Lung (tissue), 12 donors: ENCODE measurements around the gene CCDC73. TPM values are rescaled to one million over a fixed set of nuclear protein-coding genes. Genes with fewer than 3 reads are reported as not detected.
A peak's percentile ranks its signal among the peaks of the same experiment; 100 is the strongest.
"Not testable (repeated sequence)": the region's sequence is repeated elsewhere in the genome, so short reads cannot be mapped to it uniquely, and the experiment has no call there.

Experiments used
- ATAC-seq: fragments of 200-7000 bp; cut with Tn5 transposase; one replicate; pipeline ENCODE4 v1.9.1; 2020; ENCODE audit warnings: moderate number of reproducible peaks; ENCODE audit not compliant: insufficient read depth, low FRiP score
- DNase-seq, 3 donors: peaks; one replicate each; pipeline ENCODE4 v3.0.0-alpha.2; 2013 to 2017
- H3K27ac ChIP-seq, 2 donors: one replicate each; pipeline ENCODE4 v1.5.1; 2013; ENCODE audit warnings: mild to moderate bottlenecking in 2 of 2, moderate library complexity in 2 of 2, control low read depth in 1 of 2, inconsistent platforms in 1 of 2, low read depth in 1 of 2, low read length in 1 of 2
- H3K27me3 ChIP-seq, 3 donors: one replicate each; pipeline ENCODE4 v1.5.1; 2013; ENCODE audit warnings: low read length in 2 of 3; ENCODE audit not compliant: control insufficient read depth in 3 of 3, insufficient read depth in 3 of 3
- H3K36me3 ChIP-seq, 4 donors: one replicate each; pipeline ENCODE4 v1.5.1; 2013; ENCODE audit warnings: low read length in 4 of 4, mild to moderate bottlenecking in 1 of 4, moderate library complexity in 1 of 4; ENCODE audit not compliant: control insufficient read depth in 4 of 4, insufficient read depth in 4 of 4
- H3K4me1 ChIP-seq, 5 donors: one replicate each; pipeline ENCODE4 v1.5.1; 2013; ENCODE audit warnings: low read length in 5 of 5, mild to moderate bottlenecking in 2 of 5, moderate library complexity in 1 of 5; ENCODE audit not compliant: control insufficient read depth in 5 of 5, insufficient read depth in 5 of 5
- H3K4me3 ChIP-seq: one replicate; pipeline ENCODE4 v1.5.1; 2013; ENCODE audit warnings: mild to moderate bottlenecking, control low read depth, moderate library complexity
- H3K9ac ChIP-seq, 2 donors: one replicate each; pipeline ENCODE4 v1.5.1; 2013; ENCODE audit warnings: low read length in 2 of 2, control low read depth in 1 of 2; ENCODE audit not compliant: insufficient read depth in 1 of 2
- H3K9me3 ChIP-seq, 4 donors: one replicate each; pipeline ENCODE4 v1.5.1; 2013; ENCODE audit warnings: low read length in 3 of 4, mild to moderate bottlenecking in 1 of 4, moderate library complexity in 1 of 4; ENCODE audit not compliant: control insufficient read depth in 4 of 4, insufficient read depth in 3 of 4
- WGBS, 2 donors: extraction: QIAGEN DNeasy Blood & Tissue Kit; methylation state at CpG; one replicate each; pipeline ENCODE4 v1.1.7; 2013; 5-methylcytosine and 5-hydroxymethylcytosine counted together
- polyA plus RNA-seq, 2 donors: library from polyadenylated mRNA; stranded (reverse); fragments of 200-250 nt; gene quantifications; one replicate each; pipeline ENCODE4 v1.2.1, GENCODE V29; 2013
- total RNA-seq, 2 donors: library from RNA; depleted of rRNA in 1 of 2; stranded (reverse); fragments of >200 nt in 1 of 2; gene quantifications; one replicate each; pipeline ENCODE4 v1.2.1, GENCODE V29; 2014 to 2021
- TF ChIP-seq, protein P1 (sequence below): IDR thresholded peaks from 2 replicates; pipeline ENCODE4 v1.5.1; 2012; ENCODE audit warnings: mild to moderate bottlenecking; ENCODE audit errors: control extremely low read depth, extremely low read depth
- donor health status: control.
- donor health status: control.
- donor health status: Bipolar disorder and iron deficiency.
- donor health status: healthy.
- donor health status: DM: yes; HTN: yes; CAD: no.

The CCDC73 gene
- total and polyA plus RNA-seq, 4 donors: 0.03 to 0.17 (median 0.10) TPM

DNA sequence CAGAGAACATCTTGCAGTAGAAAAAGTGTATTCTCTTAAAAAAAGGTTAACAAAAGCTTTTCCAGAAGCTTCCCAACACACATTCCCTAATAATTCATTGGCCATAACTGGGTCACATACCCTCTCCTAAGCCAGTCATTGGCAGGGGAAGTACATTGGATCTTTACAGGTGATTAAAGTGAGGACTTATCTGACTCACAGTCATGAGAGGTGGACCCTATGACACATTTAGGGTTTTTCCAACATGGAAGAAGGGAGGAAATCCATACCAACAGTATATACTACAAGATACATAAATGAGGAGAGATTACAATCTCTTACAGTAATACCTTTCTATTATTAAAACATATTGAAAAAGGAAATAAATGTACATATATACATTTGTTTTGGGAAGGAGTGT is 72.2 kb downstream of the CCDC73 start:
- no peak overlapping the region for H3K27ac ChIP-seq
- no peak for ATAC-seq
- DNase-seq: no peak
- no peak overlapping the region for H3K4me3 ChIP-seq
- no peaks in the 10 kb centered on the region for H3K4me1 ChIP-seq
- no peaks in the 10 kb centered on the region for H3K9me3 ChIP-seq
- H3K9ac ChIP-seq: no peak overlapping the region
- H3K36me3 ChIP-seq: no peaks in the 10 kb centered on the region
- no peaks in the 10 kb centered on the region for H3K27me3 ChIP-seq
- TF ChIP-seq, protein P1, sequence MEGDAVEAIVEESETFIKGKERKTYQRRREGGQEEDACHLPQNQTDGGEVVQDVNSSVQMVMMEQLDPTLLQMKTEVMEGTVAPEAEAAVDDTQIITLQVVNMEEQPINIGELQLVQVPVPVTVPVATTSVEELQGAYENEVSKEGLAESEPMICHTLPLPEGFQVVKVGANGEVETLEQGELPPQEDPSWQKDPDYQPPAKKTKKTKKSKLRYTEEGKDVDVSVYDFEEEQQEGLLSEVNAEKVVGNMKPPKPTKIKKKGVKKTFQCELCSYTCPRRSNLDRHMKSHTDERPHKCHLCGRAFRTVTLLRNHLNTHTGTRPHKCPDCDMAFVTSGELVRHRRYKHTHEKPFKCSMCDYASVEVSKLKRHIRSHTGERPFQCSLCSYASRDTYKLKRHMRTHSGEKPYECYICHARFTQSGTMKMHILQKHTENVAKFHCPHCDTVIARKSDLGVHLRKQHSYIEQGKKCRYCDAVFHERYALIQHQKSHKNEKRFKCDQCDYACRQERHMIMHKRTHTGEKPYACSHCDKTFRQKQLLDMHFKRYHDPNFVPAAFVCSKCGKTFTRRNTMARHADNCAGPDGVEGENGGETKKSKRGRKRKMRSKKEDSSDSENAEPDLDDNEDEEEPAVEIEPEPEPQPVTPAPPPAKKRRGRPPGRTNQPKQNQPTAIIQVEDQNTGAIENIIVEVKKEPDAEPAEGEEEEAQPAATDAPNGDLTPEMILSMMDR: no peak

- Histone ChIP-seq H3K27me3 (peaks cover 0 to 2% (median 0%) of the 10 kb centered on the region in 3 donors), H3K4me3 (no peak overlapping the region), H3K27ac (no peak overlapping the region), H3K4me1 (no peaks in the 10 kb centered on the region), H3K36me3 (no peaks in the 10 kb centered on the region), H3K9me3 (no peaks in the 10 kb centered on the region), H3K9ac (no peak overlapping the region)
- TF ChIP-seq, protein P1: no peak
- 36 to 40% methylated on average over 1 of the region's 1 CpG for WGBS, 2 donors
- ATAC-seq (no peak), DNase-seq (peak in 1 of 3 donors; percentile 6)
These were observed 81.0 kb downstream of the CCDC73 start for GRCh38 chr11:32713496-32713895.

- H3K4me3 ChIP-seq, H3K36me3 ChIP-seq, DNase-seq, H3K27ac ChIP-seq, H3K9ac ChIP-seq, ATAC-seq, H3K4me1 ChIP-seq, H3K27me3 ChIP-seq: not testable (repeated sequence)
- WGBS, 2 donors: 86 to 89% methylated on average over 3 of the region's 3 CpGs
- peaks cover 0 to 15% (median 2%) of the 10 kb centered on the region in 4 donors for H3K9me3 ChIP-seq
These were observed 85.5 kb downstream of the CCDC73 start for GRCh38 chr11:32708978-32709377.

DNA sequence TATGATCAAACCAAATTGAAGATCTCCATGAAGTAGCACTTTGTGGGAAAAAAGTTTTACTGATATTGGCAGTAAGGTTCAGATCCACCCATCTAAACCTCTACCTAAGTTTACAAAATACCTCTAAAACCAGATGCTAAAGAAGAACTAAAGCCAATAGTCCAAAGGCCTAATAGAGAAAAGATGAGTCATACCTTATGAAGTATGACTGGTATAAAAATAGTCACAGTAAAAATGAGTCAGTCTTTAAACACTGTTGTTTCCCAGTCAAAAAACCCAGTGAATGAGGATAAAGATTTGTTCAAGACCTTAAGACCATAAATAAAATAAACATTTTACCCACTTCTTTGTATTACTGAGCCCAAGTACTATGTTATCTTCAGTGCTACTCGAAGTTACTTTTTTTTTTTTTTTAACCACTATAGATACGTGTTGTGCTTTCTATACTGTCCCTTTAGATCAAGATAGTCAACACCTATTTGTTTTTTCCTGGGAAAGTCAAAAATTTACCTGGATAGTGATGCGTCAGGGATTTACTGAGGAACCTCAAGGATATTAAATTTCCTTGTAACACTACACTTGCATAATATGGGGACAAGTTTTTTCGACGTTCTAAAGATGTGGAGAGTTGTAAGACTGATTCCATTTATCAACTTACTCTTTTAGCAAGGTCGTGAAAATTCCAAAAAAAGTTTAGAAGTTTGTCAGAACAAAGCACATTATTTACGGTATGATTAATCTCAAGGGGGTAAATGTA is 87.3 kb downstream of the CCDC73 start:
- H3K36me3 ChIP-seq: no peaks in the 10 kb centered on the region
- H3K4me3 ChIP-seq: no peak overlapping the region
- peaks cover 0 to 2% (median 0%) of the 10 kb centered on the region in 3 donors for H3K27me3 ChIP-seq
- peaks cover 0 to 17% (median 2%) of the 10 kb centered on the region in 4 donors for H3K9me3 ChIP-seq
- ATAC-seq: no peak
- no peak for DNase-seq
- no peak overlapping the region for H3K27ac ChIP-seq
- TF ChIP-seq, protein P1: no peak
- 68 to 79% methylated on average over 7 of the region's 7 CpGs for WGBS, 2 donors
- H3K4me1 ChIP-seq: no peaks in the 10 kb centered on the region
- no peak overlapping the region for H3K9ac ChIP-seq
